Fibroblast of the conjunctiva (primary cell): ENCODE results near the gene FRMD4A.

Experiments used
- DNase-seq: peaks from one replicate; pipeline ENCODE4 v3.0.0-alpha.2; 2010; ENCODE audit warnings: low read depth

The FRMD4A gene

GRCh38 chr10:14186245-14186644 is 144.5 kb downstream of the FRMD4A start:
- no peak for DNase-seq

- peak; percentile 23 for DNase-seq
Observed at GRCh38 chr10:14185316-14186045, 145.2 kb downstream of the FRMD4A start.

- no peak for DNase-seq
Observed at GRCh38 chr10:14184841-14185315, 145.8 kb downstream of the FRMD4A start.

- no peak for DNase-seq
Observed at GRCh38 chr10:14182781-14183180, 147.9 kb downstream of the FRMD4A start.

- no peak for DNase-seq
Observed at GRCh38 chr10:14181567-14181936, 149.2 kb downstream of the FRMD4A start.

GRCh38 chr10:14180911-14181566 is 149.7 kb downstream of the FRMD4A start:
- no peak for DNase-seq

GRCh38 chr10:14179251-14179650 is 151.5 kb downstream of the FRMD4A start:
- no peak for DNase-seq

GRCh38 chr10:14173706-14174594 is 156.8 kb downstream of the FRMD4A start:
- DNase-seq: no peak

GRCh38 chr10:14173391-14173705 is 157.4 kb downstream of the FRMD4A start:
- DNase-seq: no peak

- DNase-seq: no peak
Observed at GRCh38 chr10:14172336-14172950, 158.3 kb downstream of the FRMD4A start.

GRCh38 chr10:14171336-14171735 is 159.4 kb downstream of the FRMD4A start:
- no peak for DNase-seq

GRCh38 chr10:14163377-14164086 is 167.2 kb downstream of the FRMD4A start:
- DNase-seq: no peak

GRCh38 chr10:14162629-14163344 is 167.9 kb downstream of the FRMD4A start:
- no peak for DNase-seq

GRCh38 chr10:14162061-14162460 is 168.7 kb downstream of the FRMD4A start:
- DNase-seq: no peak

GRCh38 chr10:14160299-14160698 is 170.4 kb downstream of the FRMD4A start:
- DNase-seq: no peak

GRCh38 chr10:14158575-14158974 is 172.1 kb downstream of the FRMD4A start:
- no peak for DNase-seq

GRCh38 chr10:14156104-14156503 is 174.6 kb downstream of the FRMD4A start:
- DNase-seq: no peak

GRCh38 chr10:14153570-14154055 is 177.1 kb downstream of the FRMD4A start:
- DNase-seq: no peak

GRCh38 chr10:14151571-14151970 is 179.2 kb downstream of the FRMD4A start:
- DNase-seq: no peak

GRCh38 chr10:14150526-14150925 is 180.2 kb downstream of the FRMD4A start:
- DNase-seq: no peak

GRCh38 chr10:14146501-14146900 is 184.2 kb downstream of the FRMD4A start:
- DNase-seq: no peak
